NCI-H128 (cell line): ENCODE data around the gene POU3F3.

Source experiments
- DNase-seq: peaks from one replicate; lab custom pipeline; 2025; ENCODE audit not compliant: unreplicated experiment; lab: John Stamatoyannopoulos, UW

The POU3F3 gene

DNA sequence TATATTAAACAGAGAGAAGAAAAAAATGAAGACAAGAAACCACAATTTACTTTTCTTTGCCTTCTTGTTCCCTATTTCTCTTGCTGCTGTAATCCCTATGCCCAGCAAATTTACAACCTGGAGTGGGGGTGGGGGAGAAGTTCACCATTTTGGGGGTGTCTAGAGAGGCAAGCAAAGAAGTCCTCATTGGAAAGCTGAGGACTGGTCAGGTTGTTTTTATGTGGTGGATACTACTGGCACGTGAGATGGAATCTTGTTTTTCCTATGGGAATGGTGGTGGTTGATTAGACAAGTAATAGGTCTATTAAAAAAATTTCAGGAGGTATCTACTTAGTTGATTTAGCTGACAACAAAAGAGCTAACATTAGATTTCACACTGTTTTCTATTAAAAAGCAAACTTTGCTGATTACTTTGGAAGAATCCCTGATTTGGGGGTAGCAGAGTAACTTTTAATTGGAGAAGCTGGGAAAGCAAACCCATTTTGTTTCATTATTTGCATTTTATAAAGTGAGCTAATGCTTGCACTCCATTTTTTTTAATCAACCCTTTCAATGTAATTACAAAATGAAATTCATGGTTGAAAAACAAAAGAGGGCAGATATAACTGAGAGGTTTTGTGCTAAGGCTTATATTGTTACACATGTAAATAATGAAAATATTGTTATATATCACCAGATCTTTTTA is 6.0 kb downstream of the POU3F3 start:
- no peak for DNase-seq

DNA sequence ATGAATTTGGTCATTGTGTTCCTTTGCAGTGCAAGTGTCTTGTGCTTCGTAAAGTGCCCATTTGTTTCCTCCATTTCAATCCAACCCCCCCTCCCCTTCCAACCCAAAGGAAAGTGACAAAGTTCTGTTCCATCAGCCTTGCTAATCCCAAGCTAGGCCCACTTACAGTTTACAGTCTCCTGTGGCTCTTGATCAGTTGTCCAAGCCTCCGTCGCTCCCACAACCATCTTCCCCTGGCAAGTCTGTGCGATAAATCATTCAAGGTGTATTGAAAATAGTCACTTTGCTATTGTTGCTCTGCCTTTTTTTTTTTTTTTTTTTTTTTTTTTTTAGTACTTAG is 6.5 kb downstream of the POU3F3 start:
- DNase-seq, result no peak

DNA sequence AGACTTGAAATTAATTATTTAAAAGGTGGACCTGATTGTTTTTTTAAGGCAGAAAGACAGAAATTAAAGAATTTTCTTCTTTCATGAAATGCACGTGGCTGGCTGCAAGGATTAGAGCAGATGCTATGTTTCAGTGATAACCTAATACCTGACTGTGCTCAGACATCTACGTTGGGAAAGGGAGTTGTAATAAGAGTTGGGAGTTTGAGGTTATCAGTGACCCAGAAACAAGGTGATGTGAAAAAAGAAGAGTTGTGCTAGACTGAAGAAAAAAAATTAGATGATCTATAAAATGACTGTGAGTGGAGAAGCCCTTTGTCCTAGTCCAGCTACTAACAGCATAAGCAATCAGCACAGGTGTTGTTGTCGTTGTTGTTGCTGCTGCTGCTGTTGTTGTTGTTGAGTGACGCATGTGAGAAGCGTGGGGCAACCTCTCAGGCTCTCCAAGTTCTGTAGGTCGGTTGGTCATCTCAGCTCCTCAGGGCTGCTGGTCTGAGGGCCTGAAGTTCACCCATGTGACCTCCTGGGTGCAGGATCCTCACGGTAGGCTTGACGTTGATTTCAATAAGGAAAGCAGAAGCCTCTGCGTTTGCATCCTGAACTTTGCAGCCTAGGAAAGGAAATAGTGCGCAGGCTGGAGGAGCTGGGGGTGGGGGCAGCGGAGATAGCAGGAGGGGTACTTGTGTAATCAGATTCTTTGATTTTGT is 7.6 kb downstream of the POU3F3 start:
- DNase-seq, result no peak

- no peak for DNase-seq
Measured at GRCh38 chr2:104862058-104862941, 8.4 kb downstream of the POU3F3 start.

DNA sequence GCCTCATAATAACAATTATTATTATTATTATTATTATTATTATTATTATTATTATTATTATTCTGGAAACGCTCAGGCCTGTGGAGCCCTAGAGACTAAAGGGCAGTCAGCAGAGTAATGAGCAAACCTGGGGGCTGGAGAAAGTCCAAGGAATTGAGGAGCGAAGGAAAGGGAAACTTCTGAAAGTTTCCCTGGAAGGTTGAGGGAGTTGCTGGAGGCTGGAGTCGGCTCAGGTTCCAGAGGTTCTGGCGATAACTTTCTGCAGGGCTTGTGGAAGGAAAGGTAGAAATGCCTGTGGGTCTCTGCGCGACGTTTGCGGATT is 9.2 kb downstream of the POU3F3 start:
- no peak for DNase-seq

- DNase-seq, result no peak
Measured at GRCh38 chr2:104863468-104864279, 9.8 kb downstream of the POU3F3 start.

DNA sequence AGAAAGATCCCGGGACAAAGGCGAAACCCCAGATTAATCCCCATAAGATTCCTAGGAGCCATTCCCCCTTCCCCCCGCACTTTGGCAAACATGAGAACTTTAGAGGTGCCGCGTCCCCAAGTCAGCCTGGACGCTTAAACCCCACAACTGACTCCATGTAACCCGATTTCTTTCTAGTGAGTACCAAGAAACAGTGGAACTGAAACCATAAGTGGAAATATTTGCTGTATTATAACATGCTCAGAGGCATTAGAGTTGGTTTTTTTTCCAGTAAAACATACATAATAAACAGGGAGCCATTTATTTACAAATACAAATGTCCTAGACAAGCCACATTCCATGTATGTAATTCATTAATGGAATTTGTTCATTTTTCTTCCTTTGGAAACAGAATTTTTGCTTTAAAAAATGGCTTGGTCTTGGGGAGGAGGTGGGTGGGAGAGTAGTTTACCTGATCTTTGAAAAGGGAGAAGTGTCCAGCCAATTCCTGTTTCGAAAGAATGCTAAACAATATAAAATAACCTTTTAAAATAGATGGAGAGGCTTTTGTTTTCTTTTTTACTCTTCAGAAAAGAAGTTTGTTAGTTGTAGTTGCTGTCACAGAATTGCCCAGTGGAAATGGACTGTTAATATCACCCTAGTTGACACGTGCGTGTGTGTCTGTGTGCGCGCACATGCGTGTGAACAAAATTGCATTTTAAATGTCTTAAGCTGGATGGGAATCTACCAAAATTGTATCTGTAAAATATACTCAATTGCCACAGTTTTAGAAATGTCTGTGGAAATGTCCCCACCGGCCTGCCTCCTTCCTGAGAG is 10.6 kb downstream of the POU3F3 start:
- DNase-seq, result no peak

GRCh38 chr2:104865096-104865470 is 11.2 kb downstream of the POU3F3 start:
- no peak for DNase-seq

DNA sequence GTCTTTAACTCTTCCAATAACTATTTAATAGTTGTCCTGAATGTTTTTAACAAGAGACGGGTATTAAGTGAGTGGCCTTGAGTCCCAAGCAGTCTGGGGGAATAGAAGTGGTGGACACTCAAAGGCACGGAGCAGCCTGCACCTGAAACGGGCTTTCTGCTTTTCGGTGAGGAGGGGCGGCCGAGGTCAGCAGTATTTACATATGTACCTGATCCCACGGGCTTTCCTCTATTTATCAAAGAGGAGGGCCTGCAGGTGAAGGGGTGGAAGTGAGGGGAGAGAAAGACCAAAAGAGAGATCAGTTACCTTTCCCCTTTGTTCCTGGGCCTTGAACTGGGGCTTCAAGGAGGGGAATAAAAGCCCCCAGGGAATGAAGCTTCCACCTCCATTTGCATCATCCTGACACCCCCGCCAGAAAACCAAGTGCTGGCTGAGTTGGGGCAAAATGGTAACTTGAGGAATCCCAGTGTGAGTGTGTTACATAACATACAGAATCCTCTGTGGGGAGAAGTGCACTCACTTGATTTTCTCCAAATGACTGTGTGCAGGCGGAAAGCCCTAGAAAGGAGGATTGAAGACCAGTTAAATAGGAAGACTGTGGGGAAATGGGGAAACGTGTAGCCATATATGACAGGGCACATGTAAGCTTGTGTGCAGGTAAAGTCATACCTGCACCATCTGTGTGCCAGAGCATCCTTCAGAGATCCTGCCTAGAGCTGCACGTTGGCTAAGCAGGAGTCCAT is 12.4 kb downstream of the POU3F3 start:
- DNase-seq, result no peak

DNA sequence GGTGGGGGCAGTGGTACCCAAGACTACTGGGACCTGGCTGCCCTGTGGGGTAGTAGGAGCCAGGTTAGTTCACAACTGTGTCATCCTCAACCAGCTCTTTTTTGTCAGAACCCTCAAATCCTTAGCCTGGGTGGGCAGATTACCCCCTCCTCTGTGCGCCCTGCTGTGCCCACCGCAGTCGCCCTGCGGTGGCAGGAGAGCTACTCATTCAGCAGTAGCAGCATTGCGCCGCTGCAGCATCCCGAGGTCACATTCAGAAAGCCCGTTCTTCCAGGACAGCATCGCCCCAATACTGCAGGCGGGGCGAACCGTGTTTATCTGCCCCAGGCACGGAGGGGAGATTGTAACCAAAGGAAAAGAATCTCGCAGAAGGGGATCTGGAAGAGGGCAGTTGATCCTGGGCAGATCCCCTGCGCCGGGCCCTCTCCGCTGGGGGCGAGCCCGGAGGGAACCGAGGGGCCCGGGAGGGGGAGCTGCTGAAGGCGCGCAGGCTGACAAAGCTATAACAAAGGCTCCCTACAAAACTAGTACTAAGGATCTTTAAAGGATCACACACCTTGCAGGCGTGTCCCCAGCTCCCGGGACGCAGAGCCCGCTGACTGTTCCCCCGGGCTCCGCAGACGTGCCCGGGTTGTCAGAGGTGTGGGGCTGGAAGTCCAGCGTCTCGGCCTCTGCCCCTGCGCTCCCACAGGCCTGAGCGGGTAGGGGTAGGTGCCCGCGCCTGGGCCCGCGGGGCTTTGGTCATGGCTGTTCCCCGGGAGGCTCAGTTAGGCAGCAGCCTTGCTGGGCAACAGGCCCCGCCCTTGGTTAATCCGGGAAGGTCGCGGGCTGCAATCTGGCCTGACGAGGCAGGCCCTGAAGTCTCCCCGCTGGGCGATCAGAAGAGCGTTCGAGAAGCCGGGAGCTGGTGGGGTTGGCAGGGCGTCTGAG is 13.2 kb downstream of the POU3F3 start:
- no peak for DNase-seq

DNA sequence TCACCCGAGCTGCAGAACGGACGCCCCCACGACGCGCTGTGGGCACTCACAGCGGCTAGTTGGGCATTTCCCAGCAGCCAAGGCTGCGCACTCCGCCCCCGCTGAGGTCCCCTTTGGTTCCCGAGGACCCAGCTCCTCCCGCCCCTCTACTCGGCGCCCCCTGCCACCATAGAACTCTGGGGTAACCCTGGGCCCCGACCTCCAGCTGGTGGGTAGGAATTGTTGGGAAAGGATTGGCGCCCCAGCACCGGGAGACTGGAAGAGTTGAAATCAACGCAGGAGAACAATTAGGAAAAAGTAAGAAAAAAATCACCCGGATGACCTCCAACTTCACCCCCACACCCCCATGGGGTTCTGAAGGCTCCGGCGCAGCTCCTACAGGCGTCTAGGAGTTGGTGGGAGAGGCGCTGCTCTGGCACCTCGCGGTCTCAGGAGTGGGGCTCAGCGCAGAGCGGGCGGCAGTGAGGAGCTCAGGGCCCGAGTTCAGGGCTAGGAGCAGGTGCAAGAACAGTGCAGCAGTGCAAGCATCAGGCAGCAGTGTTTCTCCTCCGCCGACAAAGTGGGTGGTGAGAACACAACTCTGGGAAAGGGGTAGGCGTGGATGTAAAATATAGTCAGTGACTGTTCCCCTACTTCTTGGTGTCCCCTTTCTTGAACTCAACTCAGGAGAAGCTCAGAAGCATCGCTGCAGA is 14.0 kb downstream of the POU3F3 start:
- DNase-seq, result no peak

GRCh38 chr2:104868505-104868866 is 14.6 kb downstream of the POU3F3 start:
- DNase-seq, result no peak

DNA sequence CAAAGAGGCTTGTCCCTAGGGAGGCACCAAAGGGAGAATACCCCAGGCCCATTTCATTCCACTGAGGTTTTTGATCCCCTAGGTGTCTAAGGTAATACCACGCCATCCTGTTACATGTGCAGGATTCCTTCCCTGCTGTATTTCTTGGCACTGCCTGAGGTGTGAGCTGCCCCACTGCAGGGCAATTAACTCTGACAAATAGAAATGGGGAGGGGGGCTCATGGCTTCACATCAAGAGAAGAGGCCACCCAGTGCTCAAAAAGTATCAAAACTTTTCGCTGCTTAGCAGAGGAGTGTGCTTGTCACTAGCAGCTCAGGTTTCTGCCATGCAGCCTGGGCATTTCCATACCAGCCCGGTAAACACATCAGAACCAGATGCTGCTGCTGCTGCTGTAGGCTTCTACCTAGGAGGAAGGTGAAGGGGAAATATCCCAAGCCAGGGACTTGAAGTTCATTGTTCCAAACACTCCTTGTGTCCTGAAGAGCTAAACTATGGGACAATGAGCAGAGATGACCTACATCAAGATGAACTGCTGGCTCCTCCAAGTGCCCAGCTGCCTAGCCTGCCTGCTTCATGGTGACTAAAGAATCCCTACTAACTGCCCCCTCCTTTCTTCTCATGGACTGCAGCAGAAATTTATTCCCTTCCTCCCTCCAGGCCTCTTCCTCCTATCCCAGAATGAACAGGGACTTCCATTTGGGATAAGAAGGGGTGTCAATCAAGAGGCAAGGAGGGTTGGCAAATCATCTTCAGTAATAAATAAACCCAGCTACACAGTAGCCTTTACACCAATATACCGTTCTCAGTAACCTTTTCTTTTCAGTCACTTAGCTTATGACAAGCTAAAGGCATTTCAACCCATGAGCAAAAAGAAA is 16.4 kb downstream of the POU3F3 start:
- DNase-seq, result no peak

DNA sequence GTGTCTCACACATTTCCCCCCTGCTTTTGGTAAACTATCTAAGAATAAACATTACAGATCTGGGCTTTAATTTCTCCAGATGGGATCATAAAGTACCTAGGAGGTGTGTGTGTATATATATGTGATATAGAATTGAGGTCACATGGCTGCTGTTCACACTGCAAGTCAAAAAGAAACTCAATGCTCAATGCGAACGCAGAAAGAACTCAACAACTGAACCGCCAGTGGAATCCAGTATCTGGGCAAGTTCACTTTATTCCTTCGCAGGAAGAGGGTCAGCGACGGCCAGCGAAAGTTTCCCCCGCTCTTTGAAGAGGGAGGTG is 17.7 kb downstream of the POU3F3 start:
- DNase-seq, result no peak

DNA sequence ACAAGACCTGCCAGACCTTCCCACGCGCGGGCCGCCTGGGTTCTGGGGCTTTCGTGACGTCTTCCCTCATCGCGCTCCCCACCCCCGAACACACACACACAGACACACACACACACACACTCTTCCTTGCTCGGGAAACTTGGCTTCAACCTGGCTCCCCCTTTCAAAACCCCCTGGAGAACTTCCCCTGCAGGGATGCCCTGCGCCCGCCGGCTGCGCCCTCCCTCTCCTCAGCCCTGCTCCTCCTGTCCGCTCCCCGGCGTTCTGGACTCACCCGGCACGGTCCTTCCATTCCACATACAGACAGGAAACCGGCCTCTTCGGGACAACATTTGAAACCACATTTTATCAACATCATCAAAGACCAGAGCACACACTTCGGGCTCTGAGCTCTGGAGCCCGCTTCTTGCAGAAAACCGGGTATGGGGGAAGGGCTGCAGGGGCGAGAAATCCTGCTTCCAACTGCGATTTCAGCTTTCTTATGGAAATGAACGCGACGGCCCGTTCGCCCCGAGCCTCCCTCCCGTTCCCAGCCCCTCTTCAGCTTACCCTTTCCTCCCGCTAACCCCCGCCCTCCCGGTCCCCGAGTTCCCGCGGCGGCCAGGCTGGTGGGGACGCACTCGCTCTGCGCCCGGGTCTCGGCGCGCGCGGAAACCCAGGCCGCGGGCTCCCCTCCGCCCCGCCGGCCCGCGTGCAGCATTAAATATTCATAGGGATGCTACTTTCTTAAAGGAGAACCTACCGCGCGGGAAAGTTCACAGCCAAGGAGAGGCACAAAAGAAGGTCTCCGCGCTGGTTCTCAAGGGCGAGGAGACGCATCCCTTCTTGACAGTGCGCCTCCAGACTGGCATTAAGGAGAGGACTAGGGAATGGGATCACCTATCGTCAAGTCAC is 18.3 kb downstream of the POU3F3 start:
- no peak for DNase-seq
